CD14-positive monocyte (primary cell): ENCODE results near the gene KRAS. TPM values are rescaled to one million over a fixed set of nuclear protein-coding genes. Genes with fewer than 3 reads are reported as not detected.

Experiments
- DNase-seq, 3 donors: peaks; one replicate each; pipeline ENCODE4 v3.0.0-alpha.2; 2011 to 2022
- H2AFZ ChIP-seq: 2 replicates; pipeline ENCODE4 v1.6.0; 2012; ENCODE audit warnings: mild to moderate bottlenecking, low read depth, low read length, inconsistent platforms; ENCODE audit not compliant: insufficient read depth, poor library complexity, severe bottlenecking
- H3K27ac ChIP-seq, 2 donors: 1 replicate in 1 of 2; 2 replicates in 1 of 2; pipeline ENCODE4 v1.5.1; 2012 to 2013; ENCODE audit warnings: low read length in 2 of 2, control low read depth in 1 of 2, inconsistent platforms in 1 of 2, low read depth in 1 of 2, mild to moderate bottlenecking in 1 of 2
- H3K27me3 ChIP-seq, 2 donors: one replicate each; pipeline versions ENCODE4 v1.6.0 to v1.6.1; 2011 to 2013; ENCODE audit warnings: low read length in 2 of 2; ENCODE audit not compliant: control insufficient read depth in 2 of 2, insufficient read depth in 2 of 2
- H3K36me3 ChIP-seq, 2 donors: replicated peaks in 1 of 2; 1 replicate in 1 of 2; 2 replicates in 1 of 2; pipeline versions ENCODE4 v1.5.1 to v1.6.1; 2012 to 2013; ENCODE audit warnings: low read length in 2 of 2, control low read depth in 1 of 2, inconsistent platforms in 1 of 2, mild to moderate bottlenecking in 1 of 2; ENCODE audit not compliant: insufficient read depth in 2 of 2, control insufficient read depth in 1 of 2
- H3K4me1 ChIP-seq, 2 donors: 1 replicate in 1 of 2; 2 replicates in 1 of 2; pipeline versions ENCODE4 v1.5.1 to v1.6.1; 2012 to 2013; ENCODE audit warnings: low read length in 2 of 2, control low read depth in 1 of 2, inconsistent platforms in 1 of 2, mild to moderate bottlenecking in 1 of 2, moderate library complexity in 1 of 2; ENCODE audit not compliant: insufficient read depth in 2 of 2, control insufficient read depth in 1 of 2
- H3K4me2 ChIP-seq: replicated peaks from 2 replicates; pipeline ENCODE3; 2012; ENCODE audit warnings: low read length, moderate library complexity, mild to moderate bottlenecking; ENCODE audit not compliant: poor library complexity, severe bottlenecking; ENCODE audit errors: extremely low read depth
- H3K4me3 ChIP-seq, 3 experiments: fragments of 200-600 bp in 1 of 3; sonication (generic) in 1 of 3; replicated peaks in 1 of 3; 1 replicate in 2 of 3; 2 replicates in 1 of 3; pipeline ENCODE4 v1.5.1; 2011 to 2013; ENCODE audit warnings: low read length in 3 of 3, mild to moderate bottlenecking in 3 of 3, control low read depth in 2 of 3, low read depth in 2 of 3, inconsistent platforms in 1 of 3, moderate library complexity in 1 of 3
- H3K79me2 ChIP-seq: 2 replicates; pipeline ENCODE4 v1.6.0; 2012; ENCODE audit warnings: mild to moderate bottlenecking, control low read depth, inconsistent platforms, low read length, moderate library complexity; ENCODE audit not compliant: insufficient read depth
- H3K9ac ChIP-seq: 2 replicates; pipeline ENCODE4 v1.6.0; 2017; ENCODE audit warnings: low read length, mild to moderate bottlenecking; ENCODE audit not compliant: insufficient read depth, poor library complexity, severe bottlenecking
- H3K9me3 ChIP-seq, 2 donors: replicated peaks in 1 of 2; 1 replicate in 1 of 2; 2 replicates in 1 of 2; pipeline versions ENCODE4 v1.5.1 to v1.6.1; 2012 to 2013; ENCODE audit warnings: low read length in 2 of 2, control low read depth in 1 of 2; ENCODE audit not compliant: control insufficient read depth in 1 of 2, insufficient read depth in 1 of 2
- H4K20me1 ChIP-seq: 2 replicates; pipeline ENCODE4 v1.6.0; 2012; ENCODE audit warnings: mild to moderate bottlenecking, low read length, control low read depth, moderate library complexity; ENCODE audit not compliant: insufficient read depth
- H3K27ac Mint-ChIP-seq, 7 donors: one replicate each; pipeline ENCODE4 v1.8.0; 2020; ENCODE audit warnings: mild to moderate bottlenecking in 7 of 7, mixed read lengths in 7 of 7, moderate library complexity in 6 of 7, inconsistent platforms in 2 of 7
- H3K27me3 Mint-ChIP-seq, 3 donors: one replicate each; pipeline ENCODE4 v1.8.0; 2021 to 2022; ENCODE audit warnings: low read depth in 3 of 3, mild to moderate bottlenecking in 3 of 3, mixed read lengths in 3 of 3, moderate library complexity in 3 of 3, inconsistent platforms in 1 of 3
- H3K36me3 Mint-ChIP-seq, 2 donors: one replicate each; pipeline ENCODE4 v1.8.0; 2020; ENCODE audit warnings: mixed read lengths in 2 of 2, inconsistent platforms in 1 of 2, mild to moderate bottlenecking in 1 of 2
- H3K4me1 Mint-ChIP-seq: one replicate; pipeline ENCODE4 v1.8.0; 2020; ENCODE audit warnings: mild to moderate bottlenecking, mixed read lengths
- H3K4me3 Mint-ChIP-seq, 2 donors: one replicate each; pipeline ENCODE4 v1.8.0; 2020; ENCODE audit warnings: mild to moderate bottlenecking in 2 of 2, mixed read lengths in 2 of 2, moderate library complexity in 1 of 2
- H3K9me3 Mint-ChIP-seq, 7 donors: one replicate each; pipeline ENCODE4 v1.8.0; 2020 to 2022; ENCODE audit warnings: mixed read lengths in 7 of 7, mild to moderate bottlenecking in 6 of 7, moderate library complexity in 6 of 7, inconsistent platforms in 2 of 7
- CTCF ChIP-seq: fragments of 200-600 bp; IDR thresholded peaks from one replicate; pipeline ENCODE4 v1.8.0; 2022; ENCODE audit warnings: antibody characterized with exemption, mild to moderate bottlenecking
- WGBS: methylation state at CpG from one replicate; pipeline ENCODE4 v1.1.5; 2013; ENCODE audit warnings: missing lambda C conversion rate; ENCODE audit not compliant: insufficient coverage; 5-methylcytosine and 5-hydroxymethylcytosine counted together
- intact Hi-C, 2 donors: fragments of 100-400 bp; cut with micrococcal nuclease; formaldehyde crosslinking; loops; one replicate each; pipeline versions ENCODE4 v1.15.0 to v1.15.1; 2023
- polyA plus RNA-seq, 3 donors: library from polyadenylated mRNA; depleted of rRNA in 1 of 3; unstranded in 2 of 3; stranded (reverse) in 1 of 3; fragments of 300-500 nt in 2 of 3; fragments of >200 nt in 1 of 3; fragmentation: Illumina TruSeq in 2 of 3; gene quantifications; 1 replicate in 2 of 3; 2 replicates in 1 of 3; pipeline ENCODE4 v1.2.3, GENCODE V29; 2012 to 2021

KRAS gene
- polyA plus RNA-seq, 3 donors, result 12.1 to 37.4 (median 33.0) TPM

- Histone ChIP-seq H3K9me3 (no peaks in the 10 kb centered on the region), H3K36me3 (no peaks in the 10 kb centered on the region), H3K27me3 (no peaks in the 10 kb centered on the region), H2AFZ (no peak overlapping the region), H4K20me1 (no peaks in the 10 kb centered on the region), H3K79me2 (no peaks in the 10 kb centered on the region), H3K4me2 (no peak overlapping the region), H3K4me3 (no peak overlapping the region), H3K9ac (no peak overlapping the region), H3K4me1 (no peaks in the 10 kb centered on the region), H3K27ac (no peak overlapping the region)
- Mint-ChIP-seq H3K27me3 (peaks cover 0 to 3% (median 1%) of the 10 kb centered on the region in 3 donors), H3K4me3 (no peak overlapping the region), H3K4me1 (peaks cover 3% of the 10 kb centered on the region), H3K9me3 (peaks cover 0 to 3% (median 0%) of the 10 kb centered on the region in 7 donors), H3K36me3 (no peaks in the 10 kb centered on the region), H3K27ac (no peak overlapping the region)
- DNase-seq, result no peak
- intact Hi-C loops, result no loop called here
- 95% methylated on average over 2 of the region's 3 CpGs for WGBS
- no peak for TF ChIP-seq CTCF
These were observed 68.0 kb downstream of the KRAS start for GRCh38 chr12:25182765-25183164.

GRCh38 chr12:25162866-25163265 lies 87.9 kb downstream of the KRAS start:
- no peaks in the 10 kb centered on the region for H3K36me3 Mint-ChIP-seq
- peaks cover 0 to under 1% of the 10 kb centered on the region in 2 donors for H3K4me1 ChIP-seq
- no peak overlapping the region for H3K27ac ChIP-seq
- H3K4me1 Mint-ChIP-seq, result no peaks in the 10 kb centered on the region
- H3K9me3 ChIP-seq, result no peaks in the 10 kb centered on the region
- no peak overlapping the region for H3K4me2 ChIP-seq
- no peak overlapping the region for H3K4me3 ChIP-seq
- DNase-seq, result no peak
- no peaks in the 10 kb centered on the region for H3K27me3 ChIP-seq
- WGBS, result 95% methylated on average over 3 of the region's 6 CpGs
- H2AFZ ChIP-seq, result no peak overlapping the region
- H3K9me3 Mint-ChIP-seq, result peaks cover 0 to 2% (median 0%) of the 10 kb centered on the region in 7 donors
- no peak overlapping the region for H3K4me3 Mint-ChIP-seq
- TF ChIP-seq CTCF, result no peak
- H4K20me1 ChIP-seq, result no peaks in the 10 kb centered on the region
- intact Hi-C loops, result no loop called here
- H3K27ac Mint-ChIP-seq, result no peak overlapping the region
- H3K9ac ChIP-seq, result no peak overlapping the region
- no peaks in the 10 kb centered on the region for H3K36me3 ChIP-seq
- H3K27me3 Mint-ChIP-seq, result peaks cover 0 to 2% (median 0%) of the 10 kb centered on the region in 3 donors
- no peaks in the 10 kb centered on the region for H3K79me2 ChIP-seq
